HEK293 (cell line): Measurements from ENCODE around the gene TP53I11.

Source experiments
- CTCF ChIA-PET: fragments of 350-600 bp; formaldehyde crosslinking; extraction: SDS; loops from one replicate; lab custom pipeline; 2021; ENCODE audit warnings: antibody characterized with exemption; lab: Yijun Ruan, JAX
- POLR2A ChIA-PET: fragments of 300-600 bp; formaldehyde crosslinking; extraction: SDS; loops from one replicate; lab custom pipeline; 2020; ENCODE audit warnings: antibody characterized with exemption, inconsistent platforms; lab: Yijun Ruan, JAX
- H3K27ac ChIP-seq: fragments of 200-500 bp; sonication (Bioruptor generic); 2 replicates; pipeline ENCODE4 v1.5.1; 2014; ENCODE audit warnings: low read depth, low read length, control low read depth, inconsistent platforms; ENCODE audit errors: extremely low read depth
- H3K36me3 ChIP-seq, 2 experiments: fragments of 200-500 bp in 1 of 2; sonication (Bioruptor generic) in 1 of 2; 1 replicate in 1 of 2; 2 replicates in 1 of 2; pipeline ENCODE4 v1.5.1; 2014 to 2017; ENCODE audit warnings: inconsistent platforms in 2 of 2, low read length in 2 of 2; ENCODE audit not compliant: control insufficient read depth in 2 of 2, insufficient read depth in 1 of 2
- H3K4me1 ChIP-seq: fragments of 200-500 bp; sonication (Bioruptor generic); 2 replicates; pipeline ENCODE4 v1.5.1; 2014; ENCODE audit warnings: mild to moderate bottlenecking, low read length, inconsistent platforms; ENCODE audit not compliant: control insufficient read depth, insufficient read depth
- H3K4me3 ChIP-seq: 2 replicates; pipeline ENCODE4 v1.5.1; 2011; ENCODE audit warnings: low read depth, mild to moderate bottlenecking, control low read depth, low read length, moderate library complexity
- H3K9me3 ChIP-seq: fragments of 200-500 bp; sonication (Bioruptor generic); 2 replicates; pipeline ENCODE4 v1.5.1; 2014; ENCODE audit warnings: low read depth, low read length, inconsistent platforms; ENCODE audit not compliant: control insufficient read depth, insufficient read depth
- GFI1B ChIP-seq: fragments of 450-650 bp; formaldehyde crosslinking; IDR thresholded peaks from 2 replicates; pipeline ENCODE4 v1.5.1; 2016; ENCODE audit warnings: missing biosample characterization, missing genetic modification characterization
- HOXC10 ChIP-seq: sonication (generic); formaldehyde crosslinking; IDR thresholded peaks from 2 replicates; pipeline ENCODE4 v1.8.1; 2023; ENCODE audit warnings: mild to moderate bottlenecking, missing genetic modification reagents
- KLF10 ChIP-seq: fragments of 450-650 bp; IDR thresholded peaks from 2 replicates; pipeline ENCODE4 v1.5.1; 2018; ENCODE audit warnings: missing biosample characterization, mild to moderate bottlenecking, missing genetic modification characterization
- MZF1 ChIP-seq: fragments of 450-650 bp; formaldehyde crosslinking; IDR thresholded peaks from 2 replicates; pipeline ENCODE4 v1.5.1; 2017; ENCODE audit warnings: missing biosample characterization, missing genetic modification characterization, borderline replicate concordance
- PRDM1 ChIP-seq: fragments of 450-650 bp; formaldehyde crosslinking; IDR thresholded peaks from 2 replicates; pipeline ENCODE4; 2016; ENCODE audit warnings: missing biosample characterization, missing genetic modification characterization
- REPIN1 ChIP-seq: fragments of 450-650 bp; formaldehyde crosslinking; IDR thresholded peaks from 2 replicates; pipeline ENCODE4 v1.5.1; 2017; ENCODE audit warnings: missing biosample characterization, missing genetic modification characterization, low read depth
- SP2 ChIP-seq: fragments of 450-650 bp; formaldehyde crosslinking; IDR thresholded peaks from 2 replicates; pipeline ENCODE4 v1.5.1; 2016; ENCODE audit warnings: missing biosample characterization, missing genetic modification characterization
- YY2 ChIP-seq: fragments of 450-650 bp; formaldehyde crosslinking; IDR thresholded peaks from 2 replicates; pipeline ENCODE4 v1.5.1; 2016; ENCODE audit warnings: missing biosample characterization, missing genetic modification characterization
- ZFHX2 ChIP-seq: fragments of 450-650 bp; formaldehyde crosslinking; conservative IDR thresholded peaks from 2 replicates; pipeline ENCODE4 v1.5.1; 2016; ENCODE audit warnings: missing biosample characterization, missing genetic modification characterization
- ZNF16 ChIP-seq: fragments of 450-650 bp; formaldehyde crosslinking; IDR thresholded peaks from 2 replicates; pipeline ENCODE4 v1.5.1; 2016; ENCODE audit warnings: low read depth, missing biosample characterization, missing genetic modification characterization
- ZNF292 ChIP-seq: fragments of 450-650 bp; formaldehyde crosslinking; IDR thresholded peaks from 2 replicates; pipeline ENCODE4 v1.5.1; 2016; ENCODE audit warnings: low read depth, missing biosample characterization, missing genetic modification characterization, borderline replicate concordance
- ZNF514 ChIP-seq: fragments of 450-650 bp; formaldehyde crosslinking; IDR thresholded peaks from 2 replicates; pipeline ENCODE4 v1.5.1; 2016; ENCODE audit warnings: missing biosample characterization, missing genetic modification characterization
- ZNF529 ChIP-seq: fragments of 450-650 bp; formaldehyde crosslinking; IDR thresholded peaks from 2 replicates; pipeline ENCODE4 v1.5.1; 2017; ENCODE audit warnings: missing genetic modification characterization, missing biosample characterization; ENCODE audit not compliant: insufficient replicate concordance
- ZNF530 ChIP-seq: fragments of 450-650 bp; formaldehyde crosslinking; IDR thresholded peaks from 2 replicates; pipeline ENCODE4 v1.5.1; 2016; ENCODE audit warnings: low read depth, missing biosample characterization, missing genetic modification characterization
- ZNF664 ChIP-seq: fragments of 450-650 bp; formaldehyde crosslinking; IDR thresholded peaks from 2 replicates; pipeline ENCODE4 v1.5.1; 2016; ENCODE audit warnings: missing biosample characterization, missing genetic modification characterization
- ZNF670 ChIP-seq: fragments of 450-650 bp; formaldehyde crosslinking; IDR thresholded peaks from 2 replicates; pipeline ENCODE4 v1.5.1; 2016; ENCODE audit warnings: missing biosample characterization, missing genetic modification characterization, low read depth
- TF ChIP-seq, protein P1 (sequence below): fragments of 450-650 bp; formaldehyde crosslinking; IDR thresholded peaks from 2 replicates; pipeline ENCODE4 v1.5.1; 2016; ENCODE audit warnings: missing biosample characterization, missing genetic modification characterization, borderline replicate concordance
- TF ChIP-seq, protein P2 (sequence below): fragments of 450-650 bp; formaldehyde crosslinking; IDR thresholded peaks from 2 replicates; pipeline ENCODE4 v1.5.1; 2017; ENCODE audit warnings: missing biosample characterization, missing genetic modification characterization
- TF ChIP-seq, protein P3 (sequence below): fragments of 450-650 bp; formaldehyde crosslinking; IDR thresholded peaks from 2 replicates; pipeline ENCODE4 v1.5.1; 2016; ENCODE audit warnings: missing biosample characterization, missing genetic modification characterization
- TF ChIP-seq, protein P4 (sequence below): fragments of 450-650 bp; formaldehyde crosslinking; IDR thresholded peaks from 2 replicates; pipeline ENCODE4 v1.5.1; 2016; ENCODE audit warnings: missing biosample characterization, missing genetic modification characterization
- TF ChIP-seq, protein P5 (sequence below): fragments of 450-650 bp; IDR thresholded peaks from 2 replicates; pipeline ENCODE4 v1.5.1; 2018; ENCODE audit warnings: missing biosample characterization, mild to moderate bottlenecking, missing genetic modification characterization

TP53I11 gene

DNA sequence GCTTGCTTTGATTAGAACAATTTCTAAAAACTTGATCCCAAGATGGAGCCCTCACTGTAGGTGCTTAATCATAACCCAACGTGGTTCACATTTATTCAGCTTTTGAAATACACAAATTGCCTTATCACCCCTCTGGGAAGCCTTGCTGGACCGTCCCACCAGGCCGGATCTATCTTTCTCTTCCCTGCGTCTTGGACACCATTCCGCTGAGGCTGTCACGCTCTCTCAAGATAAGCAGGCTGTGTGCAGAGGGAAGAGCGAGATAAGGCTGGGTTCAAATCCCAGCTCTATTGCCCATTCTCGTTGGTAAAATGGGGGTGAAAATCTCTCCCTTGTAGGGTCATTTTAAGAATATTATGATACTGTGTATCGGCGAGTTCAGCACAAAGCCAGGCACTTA is 20.5 kb upstream of the TP53I11 start (continued):
- TF ChIP-seq, protein P1, sequence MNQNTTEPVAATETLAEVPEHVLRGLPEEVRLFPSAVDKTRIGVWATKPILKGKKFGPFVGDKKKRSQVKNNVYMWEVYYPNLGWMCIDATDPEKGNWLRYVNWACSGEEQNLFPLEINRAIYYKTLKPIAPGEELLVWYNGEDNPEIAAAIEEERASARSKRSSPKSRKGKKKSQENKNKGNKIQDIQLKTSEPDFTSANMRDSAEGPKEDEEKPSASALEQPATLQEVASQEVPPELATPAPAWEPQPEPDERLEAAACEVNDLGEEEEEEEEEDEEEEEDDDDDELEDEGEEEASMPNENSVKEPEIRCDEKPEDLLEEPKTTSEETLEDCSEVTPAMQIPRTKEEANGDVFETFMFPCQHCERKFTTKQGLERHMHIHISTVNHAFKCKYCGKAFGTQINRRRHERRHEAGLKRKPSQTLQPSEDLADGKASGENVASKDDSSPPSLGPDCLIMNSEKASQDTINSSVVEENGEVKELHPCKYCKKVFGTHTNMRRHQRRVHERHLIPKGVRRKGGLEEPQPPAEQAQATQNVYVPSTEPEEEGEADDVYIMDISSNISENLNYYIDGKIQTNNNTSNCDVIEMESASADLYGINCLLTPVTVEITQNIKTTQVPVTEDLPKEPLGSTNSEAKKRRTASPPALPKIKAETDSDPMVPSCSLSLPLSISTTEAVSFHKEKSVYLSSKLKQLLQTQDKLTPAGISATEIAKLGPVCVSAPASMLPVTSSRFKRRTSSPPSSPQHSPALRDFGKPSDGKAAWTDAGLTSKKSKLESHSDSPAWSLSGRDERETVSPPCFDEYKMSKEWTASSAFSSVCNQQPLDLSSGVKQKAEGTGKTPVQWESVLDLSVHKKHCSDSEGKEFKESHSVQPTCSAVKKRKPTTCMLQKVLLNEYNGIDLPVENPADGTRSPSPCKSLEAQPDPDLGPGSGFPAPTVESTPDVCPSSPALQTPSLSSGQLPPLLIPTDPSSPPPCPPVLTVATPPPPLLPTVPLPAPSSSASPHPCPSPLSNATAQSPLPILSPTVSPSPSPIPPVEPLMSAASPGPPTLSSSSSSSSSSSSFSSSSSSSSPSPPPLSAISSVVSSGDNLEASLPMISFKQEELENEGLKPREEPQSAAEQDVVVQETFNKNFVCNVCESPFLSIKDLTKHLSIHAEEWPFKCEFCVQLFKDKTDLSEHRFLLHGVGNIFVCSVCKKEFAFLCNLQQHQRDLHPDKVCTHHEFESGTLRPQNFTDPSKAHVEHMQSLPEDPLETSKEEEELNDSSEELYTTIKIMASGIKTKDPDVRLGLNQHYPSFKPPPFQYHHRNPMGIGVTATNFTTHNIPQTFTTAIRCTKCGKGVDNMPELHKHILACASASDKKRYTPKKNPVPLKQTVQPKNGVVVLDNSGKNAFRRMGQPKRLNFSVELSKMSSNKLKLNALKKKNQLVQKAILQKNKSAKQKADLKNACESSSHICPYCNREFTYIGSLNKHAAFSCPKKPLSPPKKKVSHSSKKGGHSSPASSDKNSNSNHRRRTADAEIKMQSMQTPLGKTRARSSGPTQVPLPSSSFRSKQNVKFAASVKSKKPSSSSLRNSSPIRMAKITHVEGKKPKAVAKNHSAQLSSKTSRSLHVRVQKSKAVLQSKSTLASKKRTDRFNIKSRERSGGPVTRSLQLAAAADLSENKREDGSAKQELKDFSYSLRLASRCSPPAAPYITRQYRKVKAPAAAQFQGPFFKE (tag by site-specific recombination): no peak
- TF ChIP-seq ZNF529 (tag by site-specific recombination): no peak

DNA sequence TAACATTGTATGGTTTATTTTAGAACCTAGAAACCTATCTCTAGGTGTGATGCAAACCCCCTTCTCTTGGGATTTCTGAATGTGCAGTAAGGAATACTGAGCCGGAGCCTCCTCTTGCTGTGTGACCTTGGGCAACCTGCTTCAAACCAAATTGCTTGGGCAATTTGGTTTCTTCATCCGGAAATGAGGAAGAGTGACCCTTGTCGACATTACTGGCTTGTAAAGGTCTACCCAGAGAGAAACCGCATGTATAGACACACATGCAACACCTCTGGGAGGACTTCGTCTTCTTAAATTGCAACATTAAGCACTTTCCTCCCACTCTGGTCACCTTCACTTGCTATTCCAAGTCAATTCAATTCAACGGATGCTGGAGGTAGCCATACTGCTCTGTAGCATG is 19.6 kb upstream of the TP53I11 start:
- TF ChIP-seq ZNF670 (tag by site-specific recombination) (no peak), ZNF530 (no peak), ZNF292 (no peak), ZNF16 (tag by site-specific recombination) (no peak), ZNF514 (tag by site-specific recombination) (no peak), REPIN1 (tag by site-specific recombination) (no peak), PRDM1 (tag by site-specific recombination) (no peak), GFI1B (tag by site-specific recombination) (no peak), HOXC10 (CRISPR knock-in tag) (no peak), ZFHX2 (tag by site-specific recombination) (no peak), KLF10 (tag by site-specific recombination) (no peak), SP2 (tag by site-specific recombination) (no peak), MZF1 (tag by site-specific recombination) (no peak), YY2 (tag by site-specific recombination) (no peak), ZNF664 (tag by site-specific recombination) (no peak)
- TF ChIP-seq, protein P2, sequence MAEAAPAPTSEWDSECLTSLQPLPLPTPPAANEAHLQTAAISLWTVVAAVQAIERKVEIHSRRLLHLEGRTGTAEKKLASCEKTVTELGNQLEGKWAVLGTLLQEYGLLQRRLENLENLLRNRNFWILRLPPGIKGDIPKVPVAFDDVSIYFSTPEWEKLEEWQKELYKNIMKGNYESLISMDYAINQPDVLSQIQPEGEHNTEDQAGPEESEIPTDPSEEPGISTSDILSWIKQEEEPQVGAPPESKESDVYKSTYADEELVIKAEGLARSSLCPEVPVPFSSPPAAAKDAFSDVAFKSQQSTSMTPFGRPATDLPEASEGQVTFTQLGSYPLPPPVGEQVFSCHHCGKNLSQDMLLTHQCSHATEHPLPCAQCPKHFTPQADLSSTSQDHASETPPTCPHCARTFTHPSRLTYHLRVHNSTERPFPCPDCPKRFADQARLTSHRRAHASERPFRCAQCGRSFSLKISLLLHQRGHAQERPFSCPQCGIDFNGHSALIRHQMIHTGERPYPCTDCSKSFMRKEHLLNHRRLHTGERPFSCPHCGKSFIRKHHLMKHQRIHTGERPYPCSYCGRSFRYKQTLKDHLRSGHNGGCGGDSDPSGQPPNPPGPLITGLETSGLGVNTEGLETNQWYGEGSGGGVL (tag by site-specific recombination): no peak
- TF ChIP-seq, protein P3, sequence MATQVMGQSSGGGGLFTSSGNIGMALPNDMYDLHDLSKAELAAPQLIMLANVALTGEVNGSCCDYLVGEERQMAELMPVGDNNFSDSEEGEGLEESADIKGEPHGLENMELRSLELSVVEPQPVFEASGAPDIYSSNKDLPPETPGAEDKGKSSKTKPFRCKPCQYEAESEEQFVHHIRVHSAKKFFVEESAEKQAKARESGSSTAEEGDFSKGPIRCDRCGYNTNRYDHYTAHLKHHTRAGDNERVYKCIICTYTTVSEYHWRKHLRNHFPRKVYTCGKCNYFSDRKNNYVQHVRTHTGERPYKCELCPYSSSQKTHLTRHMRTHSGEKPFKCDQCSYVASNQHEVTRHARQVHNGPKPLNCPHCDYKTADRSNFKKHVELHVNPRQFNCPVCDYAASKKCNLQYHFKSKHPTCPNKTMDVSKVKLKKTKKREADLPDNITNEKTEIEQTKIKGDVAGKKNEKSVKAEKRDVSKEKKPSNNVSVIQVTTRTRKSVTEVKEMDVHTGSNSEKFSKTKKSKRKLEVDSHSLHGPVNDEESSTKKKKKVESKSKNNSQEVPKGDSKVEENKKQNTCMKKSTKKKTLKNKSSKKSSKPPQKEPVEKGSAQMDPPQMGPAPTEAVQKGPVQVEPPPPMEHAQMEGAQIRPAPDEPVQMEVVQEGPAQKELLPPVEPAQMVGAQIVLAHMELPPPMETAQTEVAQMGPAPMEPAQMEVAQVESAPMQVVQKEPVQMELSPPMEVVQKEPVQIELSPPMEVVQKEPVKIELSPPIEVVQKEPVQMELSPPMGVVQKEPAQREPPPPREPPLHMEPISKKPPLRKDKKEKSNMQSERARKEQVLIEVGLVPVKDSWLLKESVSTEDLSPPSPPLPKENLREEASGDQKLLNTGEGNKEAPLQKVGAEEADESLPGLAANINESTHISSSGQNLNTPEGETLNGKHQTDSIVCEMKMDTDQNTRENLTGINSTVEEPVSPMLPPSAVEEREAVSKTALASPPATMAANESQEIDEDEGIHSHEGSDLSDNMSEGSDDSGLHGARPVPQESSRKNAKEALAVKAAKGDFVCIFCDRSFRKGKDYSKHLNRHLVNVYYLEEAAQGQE (tag by site-specific recombination): no peak
- TF ChIP-seq, protein P4, sequence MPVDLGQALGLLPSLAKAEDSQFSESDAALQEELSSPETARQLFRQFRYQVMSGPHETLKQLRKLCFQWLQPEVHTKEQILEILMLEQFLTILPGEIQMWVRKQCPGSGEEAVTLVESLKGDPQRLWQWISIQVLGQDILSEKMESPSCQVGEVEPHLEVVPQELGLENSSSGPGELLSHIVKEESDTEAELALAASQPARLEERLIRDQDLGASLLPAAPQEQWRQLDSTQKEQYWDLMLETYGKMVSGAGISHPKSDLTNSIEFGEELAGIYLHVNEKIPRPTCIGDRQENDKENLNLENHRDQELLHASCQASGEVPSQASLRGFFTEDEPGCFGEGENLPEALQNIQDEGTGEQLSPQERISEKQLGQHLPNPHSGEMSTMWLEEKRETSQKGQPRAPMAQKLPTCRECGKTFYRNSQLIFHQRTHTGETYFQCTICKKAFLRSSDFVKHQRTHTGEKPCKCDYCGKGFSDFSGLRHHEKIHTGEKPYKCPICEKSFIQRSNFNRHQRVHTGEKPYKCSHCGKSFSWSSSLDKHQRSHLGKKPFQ: no peak
- TF ChIP-seq, protein P5, sequence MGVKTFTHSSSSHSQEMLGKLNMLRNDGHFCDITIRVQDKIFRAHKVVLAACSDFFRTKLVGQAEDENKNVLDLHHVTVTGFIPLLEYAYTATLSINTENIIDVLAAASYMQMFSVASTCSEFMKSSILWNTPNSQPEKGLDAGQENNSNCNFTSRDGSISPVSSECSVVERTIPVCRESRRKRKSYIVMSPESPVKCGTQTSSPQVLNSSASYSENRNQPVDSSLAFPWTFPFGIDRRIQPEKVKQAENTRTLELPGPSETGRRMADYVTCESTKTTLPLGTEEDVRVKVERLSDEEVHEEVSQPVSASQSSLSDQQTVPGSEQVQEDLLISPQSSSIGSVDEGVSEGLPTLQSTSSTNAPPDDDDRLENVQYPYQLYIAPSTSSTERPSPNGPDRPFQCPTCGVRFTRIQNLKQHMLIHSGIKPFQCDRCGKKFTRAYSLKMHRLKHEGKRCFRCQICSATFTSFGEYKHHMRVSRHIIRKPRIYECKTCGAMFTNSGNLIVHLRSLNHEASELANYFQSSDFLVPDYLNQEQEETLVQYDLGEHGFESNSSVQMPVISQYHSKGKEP (tag by site-specific recombination): no peak

More for the DNA sequence above, 19.6 kb upstream of the TP53I11 start:
- Histone ChIP-seq H3K4me1 (no peaks in the 10 kb centered on the region), H3K27ac (no peak overlapping the region), H3K9me3 (no peaks in the 10 kb centered on the region), H3K4me3 (no peak overlapping the region), H3K36me3 (no peaks in the 10 kb centered on the region)
- CTCF ChIA-PET: interaction anchor here (1.3 kb wide), 1 partner anchor 33 kb away, joined by 5 read pairs; no protein-coding TSS in a partner anchor
- POLR2A ChIA-PET: no interaction called here
